Measurements from ENCODE around the gene SRSF2.
"Not testable (repeated sequence)": the region's sequence is repeated elsewhere in the genome, so short reads cannot be mapped to it uniquely, and the experiment has no call there.

SRSF2 gene

DNA sequence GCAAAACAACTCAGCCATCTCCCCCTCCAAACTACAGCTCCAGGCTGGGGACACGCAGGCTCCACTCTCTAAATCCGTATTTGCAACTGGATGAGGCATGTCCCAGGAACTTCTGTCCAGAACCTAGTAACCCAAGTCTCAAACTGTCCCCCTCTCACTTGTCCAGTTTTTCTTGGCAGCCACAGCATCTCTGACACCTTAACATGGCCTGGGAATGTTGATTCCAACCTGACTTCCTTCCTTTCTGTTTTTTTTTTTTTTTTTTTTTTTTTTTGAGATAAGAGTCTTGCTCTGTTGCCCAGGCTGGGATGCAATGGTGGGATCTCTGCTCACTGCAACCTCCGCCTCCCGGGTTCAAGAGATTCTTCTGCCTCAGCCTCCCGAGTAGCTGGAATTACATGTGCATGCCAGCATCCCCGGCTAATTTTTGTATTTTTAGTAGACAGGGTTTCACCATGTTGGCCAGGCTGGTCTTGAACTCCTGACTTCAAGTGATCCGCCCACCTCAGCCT lies 38.6 kb downstream of the SRSF2 start:
- not testable (repeated sequence) for DNase-seq

DNA sequence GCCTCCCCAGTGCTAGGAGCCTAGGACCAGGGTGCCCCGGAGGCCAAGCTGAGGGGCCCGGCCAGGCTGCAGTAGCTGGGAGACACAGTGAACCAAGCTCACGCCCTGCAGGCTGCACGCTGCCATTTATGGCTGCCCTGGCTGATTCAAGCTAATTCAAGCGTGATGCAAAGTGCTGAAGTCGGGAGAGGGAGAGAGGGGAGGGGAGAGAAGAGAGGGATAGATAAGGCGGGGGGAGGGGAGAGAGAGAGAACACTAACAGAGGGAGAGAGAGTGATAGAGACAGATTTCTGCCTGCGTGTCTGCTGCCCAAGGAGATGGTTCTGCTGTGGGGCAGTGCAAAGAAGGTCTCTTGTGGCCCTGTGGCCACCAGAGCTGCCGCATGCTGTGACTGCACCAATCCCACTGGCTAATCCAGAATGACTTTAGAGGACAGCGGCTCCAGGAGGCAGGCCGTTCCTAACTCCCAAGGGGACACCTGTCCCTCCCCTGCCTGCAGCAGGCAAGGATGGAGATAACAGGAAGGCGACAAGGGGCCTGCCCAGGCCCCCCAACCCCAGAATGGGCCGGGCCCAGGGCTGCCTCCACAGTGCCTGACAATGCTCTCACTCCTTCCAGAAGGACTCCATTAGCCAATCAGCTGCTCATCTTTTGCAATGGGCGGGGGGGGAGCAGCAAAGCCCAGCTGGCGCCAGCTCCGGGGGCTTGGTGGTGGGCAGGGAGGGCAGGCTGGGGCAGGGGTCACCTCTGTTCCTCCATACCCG lies 39.2 kb downstream of the SRSF2 start:
- DNase-seq, result peak; percentile 89

DNA sequence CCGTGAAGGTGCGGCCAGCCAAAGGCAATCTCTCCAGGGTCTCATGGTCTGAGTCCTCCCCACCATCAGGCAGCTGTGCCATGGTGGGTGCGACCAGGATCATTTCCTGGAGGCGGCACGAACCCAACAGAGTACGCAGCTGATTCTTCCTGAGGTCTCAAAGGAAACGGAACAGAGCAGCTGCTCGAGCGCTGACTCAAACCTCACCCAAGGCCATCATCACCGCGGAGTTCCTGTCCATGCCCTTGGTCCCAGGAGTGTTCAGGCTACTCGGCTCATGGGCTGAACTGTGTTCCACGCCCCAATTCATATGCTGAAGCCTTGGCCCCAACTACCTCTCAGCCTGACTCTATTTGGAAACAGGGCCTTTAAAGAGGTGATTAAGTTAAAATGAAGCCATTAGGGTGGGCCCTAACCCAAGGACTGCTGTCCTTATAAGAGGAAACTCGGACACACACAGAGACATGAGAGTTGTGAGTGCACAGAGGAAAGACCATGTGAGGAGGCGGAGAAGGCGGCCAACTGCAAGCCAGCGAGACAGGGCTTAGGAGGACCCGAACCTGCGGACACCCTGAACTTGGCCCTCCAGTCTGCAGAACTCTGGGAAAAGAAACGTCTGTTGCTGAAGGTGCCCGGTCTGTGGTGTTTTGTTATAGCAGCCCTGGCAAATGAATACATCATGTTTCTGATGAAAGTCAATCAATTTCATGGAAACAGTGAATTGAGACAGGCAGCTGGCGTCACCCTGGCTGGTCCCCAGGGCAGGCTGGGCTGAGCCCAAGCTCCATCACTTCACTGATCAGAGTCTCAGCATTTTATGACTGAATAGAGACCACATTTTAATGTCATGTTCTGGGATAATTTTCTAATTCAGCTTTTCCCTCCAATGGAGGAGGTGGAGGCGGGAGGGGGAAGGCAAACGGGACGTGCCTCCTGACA lies 40.1 kb downstream of the SRSF2 start:
- DNase-seq, result no peak

DNA sequence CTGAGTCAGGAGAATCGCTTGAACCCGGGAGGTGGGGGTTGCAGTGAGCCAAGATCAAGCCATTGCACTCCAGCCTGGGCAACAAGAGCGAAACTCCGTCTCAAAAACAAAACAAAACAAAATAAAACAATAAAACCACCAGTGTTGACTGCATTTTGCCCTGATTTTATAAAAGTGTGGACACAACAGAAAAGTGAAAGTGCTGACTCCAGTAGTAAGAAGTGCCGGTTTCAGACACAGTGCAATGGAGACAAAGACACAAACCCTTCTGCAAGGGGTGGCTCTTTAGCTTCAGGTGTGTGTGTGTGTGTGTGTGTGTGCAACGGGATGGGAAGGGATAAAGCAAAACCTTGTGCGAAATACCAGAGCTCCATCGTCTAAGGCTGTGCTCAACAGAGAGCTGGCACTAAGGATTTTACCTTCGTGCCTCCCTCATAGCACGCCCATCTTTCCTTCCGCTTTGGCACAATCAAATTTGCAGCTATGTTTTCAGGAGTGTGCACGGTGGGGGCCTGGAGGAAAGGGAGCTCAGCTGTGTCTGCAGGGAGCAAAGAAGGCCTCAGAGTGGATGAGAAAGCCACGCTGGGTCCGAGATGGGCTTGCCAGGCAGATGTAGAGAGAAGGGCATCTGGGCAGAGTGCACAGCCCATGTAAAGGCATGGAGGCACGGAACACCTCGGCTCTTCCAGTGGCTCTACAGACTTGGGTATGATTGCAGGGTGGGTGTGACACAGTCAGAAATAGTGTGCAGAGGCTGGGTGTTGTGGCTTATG lies 41.9 kb downstream of the SRSF2 start:
- no peak for DNase-seq

DNA sequence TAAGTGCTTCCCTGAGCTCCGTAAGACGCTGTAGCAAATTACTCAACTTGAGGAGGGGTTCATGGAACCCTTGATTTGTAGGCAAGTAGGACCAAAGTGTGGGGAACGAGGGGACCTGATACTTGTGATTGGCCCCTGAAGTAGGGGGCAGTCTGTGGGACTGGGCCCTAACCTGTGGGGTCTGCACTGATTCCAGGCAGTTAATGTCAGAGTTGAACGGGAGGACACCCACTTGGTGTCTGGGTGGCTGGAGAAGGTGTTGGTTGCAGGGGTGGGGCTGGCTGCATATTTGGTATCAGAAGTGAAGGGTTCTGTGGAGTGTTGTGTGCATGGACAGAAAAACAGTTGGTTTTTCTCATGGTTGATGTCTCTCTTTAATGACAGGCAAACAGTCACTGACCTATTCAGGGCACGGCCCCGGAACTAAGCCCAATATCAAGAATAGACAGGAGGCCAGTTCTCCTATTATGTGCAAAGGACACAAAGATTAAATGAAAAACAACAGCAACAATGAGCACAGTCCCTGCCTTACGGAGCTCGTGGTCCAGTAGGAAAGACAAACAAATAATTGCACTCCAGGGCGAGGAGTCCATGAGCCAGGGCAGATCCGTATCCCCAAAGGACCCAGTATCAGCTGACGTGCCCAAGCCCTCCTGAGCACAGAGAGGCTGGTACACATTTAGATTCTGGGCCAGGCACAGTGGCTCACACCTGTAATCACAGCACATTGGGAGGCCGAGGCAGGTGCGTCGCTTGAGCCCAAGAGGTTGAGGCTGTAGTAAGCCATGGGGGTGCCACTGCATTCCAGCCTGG lies 45.5 kb downstream of the SRSF2 start:
- no peak for DNase-seq

DNA sequence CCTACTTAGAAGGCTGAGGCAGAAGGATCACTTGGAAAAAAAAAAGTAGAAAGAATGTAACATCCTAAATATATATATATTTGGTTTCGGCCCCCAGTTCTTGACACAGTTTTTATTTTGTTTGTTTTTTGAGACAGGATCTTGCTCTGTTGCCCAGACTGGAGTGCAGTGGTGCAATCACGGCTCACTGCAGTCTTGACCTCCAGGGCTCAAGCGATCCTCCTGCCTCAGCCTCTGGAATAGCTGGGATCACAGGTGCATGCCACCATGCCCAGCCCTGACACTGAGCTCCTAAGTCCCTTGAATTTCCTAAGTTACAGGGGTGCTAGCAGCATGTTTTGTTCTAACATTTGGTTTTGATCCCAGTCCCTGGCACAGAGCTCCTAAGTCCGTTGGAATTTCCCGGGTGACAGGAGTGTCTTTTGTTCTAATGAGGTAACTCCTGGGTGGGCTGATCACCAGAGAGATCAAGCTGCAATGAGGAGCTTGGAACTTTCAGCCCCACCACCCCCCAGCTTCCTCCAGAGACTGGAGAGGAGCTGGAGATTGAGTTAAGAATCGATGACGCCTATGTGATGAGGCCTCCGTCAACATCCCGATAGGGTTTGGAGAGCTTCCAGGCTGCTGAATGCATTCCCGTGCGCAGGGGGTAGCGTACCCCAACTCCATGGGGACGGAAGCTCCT lies 46.4 kb downstream of the SRSF2 start:
- DNase-seq, result no peak

DNA sequence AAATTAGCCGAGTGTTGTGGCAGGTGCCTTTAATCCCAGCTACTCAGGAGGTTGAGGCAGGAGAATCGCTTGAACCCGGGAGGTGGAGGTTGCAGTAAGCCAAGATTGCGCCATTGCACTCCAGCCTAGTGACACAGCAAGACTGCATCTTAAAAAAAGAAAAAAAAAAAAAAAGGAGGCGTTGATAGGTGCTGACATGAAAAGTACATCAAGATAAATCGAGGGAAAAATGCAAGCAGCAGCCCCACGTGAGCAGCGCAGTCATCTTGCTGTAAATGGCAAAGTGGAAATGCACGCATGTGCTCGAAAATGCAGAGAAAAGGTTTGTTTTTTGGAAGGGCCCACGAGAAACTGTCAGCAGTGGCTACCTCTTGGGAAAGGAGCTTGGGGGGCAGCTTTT lies 47.3 kb downstream of the SRSF2 start:
- DNase-seq, result no peak

DNA sequence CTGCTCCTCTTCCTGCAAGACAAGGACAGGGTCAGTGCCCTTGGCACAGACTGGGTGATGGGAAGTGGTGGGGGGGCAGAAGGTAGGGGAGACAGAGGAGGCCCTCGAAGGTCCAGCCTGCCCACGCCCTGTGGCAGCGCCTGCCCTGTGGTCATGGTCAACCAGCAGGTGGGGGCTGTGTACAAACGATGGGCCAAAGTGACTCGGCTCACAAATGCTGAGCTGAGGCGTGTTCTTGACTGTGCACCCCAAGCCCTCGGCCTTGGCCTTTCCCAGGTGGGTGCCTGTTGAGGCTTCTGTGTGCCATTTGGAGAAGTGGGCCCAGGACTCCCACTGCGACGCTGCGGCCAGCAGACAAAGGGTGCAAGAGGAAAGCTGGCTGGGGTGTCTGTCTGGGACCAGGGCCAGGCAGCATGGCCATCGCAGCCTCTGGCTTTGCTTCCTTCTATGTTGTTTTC lies 48.9 kb downstream of the SRSF2 start:
- DNase-seq, result no peak

DNA sequence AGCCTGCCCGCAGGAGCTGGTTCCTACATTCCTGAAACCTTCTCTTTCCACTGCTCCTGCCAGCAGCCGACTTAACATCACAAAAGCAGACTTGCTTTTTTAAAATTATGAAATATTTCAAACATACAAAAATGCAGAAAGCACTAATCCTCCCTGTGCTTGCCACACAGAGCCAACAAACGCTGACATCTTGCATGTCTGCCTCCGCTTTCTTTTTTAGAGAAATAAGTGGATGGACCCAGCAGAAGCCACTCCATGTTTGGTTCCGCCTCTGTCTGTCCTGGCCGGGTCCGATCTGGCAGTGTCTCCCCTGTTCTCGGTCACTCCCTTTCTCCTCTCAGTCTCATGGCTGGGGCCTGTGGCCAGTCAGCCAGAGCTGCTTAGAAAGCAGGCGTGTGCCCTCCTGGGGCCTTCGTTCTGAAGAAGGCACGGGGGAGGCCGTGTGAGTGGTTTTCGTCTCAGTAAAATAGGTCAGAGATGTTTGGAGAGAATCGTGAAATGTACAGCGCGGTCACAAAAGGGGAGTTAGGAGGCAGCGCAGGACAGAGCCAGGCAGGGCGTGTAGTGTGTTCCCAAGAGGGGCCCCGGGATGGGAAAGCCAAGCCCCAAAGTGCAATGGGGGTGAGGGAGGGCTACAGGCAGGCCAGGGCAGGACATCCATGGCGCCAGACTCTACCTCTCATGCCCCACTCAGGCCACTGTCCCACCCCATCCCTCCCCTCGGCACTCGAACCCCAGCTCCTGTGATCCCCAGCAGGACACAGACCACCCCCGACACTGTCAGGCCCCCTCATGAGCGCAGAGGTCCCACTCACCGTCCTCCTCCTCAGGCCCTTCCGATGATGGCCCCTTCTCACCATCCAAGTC lies 49.6 kb downstream of the SRSF2 start:
- DNase-seq, result no peak

DNA sequence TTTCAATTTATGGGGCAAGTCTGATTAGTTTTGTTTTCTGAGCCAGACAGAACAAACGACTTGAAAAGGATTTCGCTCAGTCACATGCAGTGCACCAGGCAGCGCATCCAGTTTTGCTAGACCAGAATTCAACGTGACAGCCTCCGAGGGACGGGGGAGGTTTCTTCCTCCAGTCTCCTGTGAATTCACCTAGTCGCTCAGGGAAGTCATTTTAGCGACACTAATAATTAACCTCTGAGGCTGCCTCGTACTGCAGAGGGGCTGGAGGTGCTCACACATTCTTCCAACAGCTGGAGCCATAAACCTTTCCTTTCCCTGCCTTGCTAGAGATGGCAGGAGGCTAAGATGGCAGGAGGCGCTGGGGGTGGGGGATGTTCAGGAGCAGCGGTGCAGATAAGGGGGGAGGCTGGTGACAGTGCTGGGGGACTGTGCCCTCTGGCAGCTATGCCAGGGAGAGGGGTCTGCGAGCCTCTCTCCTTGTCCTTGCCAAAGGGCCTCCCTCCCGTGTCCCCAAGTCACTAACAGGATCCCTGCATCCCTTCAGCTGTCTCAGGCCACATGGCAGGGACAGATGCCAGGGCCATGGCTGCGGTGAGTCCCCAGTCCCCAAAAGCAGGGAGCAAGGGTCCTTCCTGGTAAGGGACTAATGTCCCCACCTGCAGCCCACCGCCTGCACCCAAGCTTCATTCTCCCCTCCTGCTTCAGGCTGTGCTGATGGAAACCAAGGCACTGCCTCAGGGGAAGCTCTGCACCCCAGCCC lies 50.4 kb downstream of the SRSF2 start:
- DNase-seq, result no peak

DNA sequence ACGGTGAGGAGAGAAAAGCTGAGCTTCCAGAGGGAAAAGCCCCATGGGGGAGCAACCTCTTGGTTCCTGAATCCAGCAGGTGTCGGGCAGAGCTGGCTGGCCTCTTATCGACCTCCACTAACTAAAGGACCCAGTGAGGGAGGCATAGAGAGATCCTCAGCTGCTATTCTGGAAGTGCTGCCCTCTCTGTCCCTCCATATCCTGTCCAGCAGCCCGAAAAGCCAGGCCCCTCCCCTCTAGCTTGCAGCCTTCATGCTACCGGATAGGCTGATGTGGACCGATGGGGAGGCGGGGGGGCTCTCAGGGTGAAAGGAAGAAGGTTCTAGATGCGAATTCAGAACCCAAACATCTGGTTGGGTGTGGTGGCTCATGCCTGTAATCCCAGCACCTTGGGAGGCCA lies 51.3 kb downstream of the SRSF2 start:
- no peak for DNase-seq

DNA sequence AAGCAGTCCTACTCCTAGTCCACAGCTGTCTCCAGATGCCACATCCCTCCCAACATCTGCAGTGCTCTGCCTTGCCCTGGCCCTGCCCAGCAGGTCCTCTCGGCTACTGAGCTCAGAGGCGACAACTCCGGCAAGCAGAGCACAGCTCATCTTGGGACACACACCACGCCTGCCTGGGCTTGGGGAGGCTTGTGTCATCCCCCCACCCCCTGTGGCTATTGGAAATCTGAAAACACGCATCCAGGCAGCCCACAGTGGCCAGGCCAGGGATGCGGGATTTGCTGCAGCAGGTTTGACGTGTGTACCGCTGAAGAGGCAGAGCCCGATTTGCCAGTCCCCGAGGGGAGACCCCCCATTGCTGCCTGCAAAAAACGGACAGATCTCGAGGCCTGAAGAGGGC lies 51.8 kb downstream of the SRSF2 start:
- no peak for DNase-seq

DNA sequence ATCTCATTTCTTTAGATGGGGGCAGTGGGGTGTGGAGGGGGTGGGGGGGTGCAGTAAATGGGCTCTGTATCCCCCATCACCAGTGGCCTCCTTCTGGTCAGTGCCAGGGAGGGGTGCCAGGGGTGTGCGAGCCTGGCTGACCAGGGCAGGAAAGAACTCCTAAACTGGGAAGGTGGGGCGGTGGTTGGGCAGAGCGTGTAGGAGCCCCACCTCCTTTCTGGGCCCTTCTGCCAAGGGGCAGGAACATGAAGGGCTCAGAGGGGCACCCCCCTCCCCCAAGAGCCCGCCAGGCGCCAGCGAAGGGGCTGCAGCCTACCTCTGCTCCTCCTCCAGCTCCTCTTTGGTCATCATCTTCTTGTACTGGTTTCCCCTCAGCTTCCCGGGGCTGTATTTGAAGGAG lies 52.4 kb downstream of the SRSF2 start:
- DNase-seq, result no peak
